GM04503 (cell line): ENCODE data around the gene CCDC82.

Source experiments
- DNase-seq: peaks from one replicate; pipeline ENCODE4 v3.0.0-alpha.2; 2012; ENCODE audit warnings: low read depth

The CCDC82 gene

GRCh38 chr11:96361778-96362177 lies 27.9 kb downstream of the CCDC82 start:
- DNase-seq = no peak

- DNase-seq = no peak
These were observed 31.4 kb downstream of the CCDC82 start for GRCh38 chr11:96358321-96358720.

DNA sequence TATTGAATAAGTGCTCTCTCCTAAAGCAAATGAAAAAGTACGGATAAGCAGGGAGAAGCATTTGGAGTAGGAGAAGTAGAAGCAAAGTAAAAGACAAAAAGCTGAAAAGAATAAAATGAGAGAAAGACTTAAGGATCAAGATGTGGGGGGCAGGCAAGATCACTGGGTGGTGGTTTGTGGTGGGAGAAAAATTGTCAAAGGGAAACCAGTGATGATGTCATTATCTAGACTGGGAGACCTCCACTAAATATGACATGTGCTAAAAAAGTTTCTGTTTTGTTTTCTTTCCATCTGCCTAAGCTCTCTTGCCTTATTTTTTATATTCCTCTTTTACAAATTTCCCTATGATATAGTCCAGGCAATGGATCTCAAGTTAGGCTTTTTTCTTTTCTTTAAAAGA lies 31.9 kb downstream of the CCDC82 start:
- DNase-seq = no peak

DNA sequence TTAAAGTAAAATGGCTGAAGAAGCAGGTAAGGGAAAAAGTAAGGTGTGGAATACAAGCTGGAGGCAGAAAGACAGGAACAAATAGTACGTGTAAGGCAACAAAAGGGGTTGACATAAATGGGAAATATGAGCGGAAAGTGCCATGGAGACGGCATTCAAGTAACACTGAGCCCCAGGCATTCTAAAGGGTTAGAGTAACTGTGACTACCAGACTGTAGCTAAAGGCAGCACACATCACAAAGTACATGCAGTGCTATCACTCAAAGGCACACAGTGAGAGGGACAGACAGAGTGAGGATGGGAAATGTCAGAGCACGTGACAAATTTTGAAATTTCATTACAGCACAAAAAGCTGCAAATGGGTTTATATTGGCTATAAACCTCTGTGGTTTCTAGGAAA lies 32.9 kb downstream of the CCDC82 start:
- no peak for DNase-seq

GRCh38 chr11:96342961-96343711 lies 46.6 kb downstream of the CCDC82 start, which contains the start of gene MAML2:
Gene MAML2 (minus strand): TSS chr11:96343195. CDS start chr11:96341895, 1,300 bp downstream.
- DNase-seq = peak; percentile 66

GRCh38 chr11:96342014-96342960 lies 47.4 kb downstream of the CCDC82 start:
- DNase-seq = no peak

- DNase-seq = no peak
These were observed 48.3 kb downstream of the CCDC82 start for GRCh38 chr11:96341211-96342013.

DNA sequence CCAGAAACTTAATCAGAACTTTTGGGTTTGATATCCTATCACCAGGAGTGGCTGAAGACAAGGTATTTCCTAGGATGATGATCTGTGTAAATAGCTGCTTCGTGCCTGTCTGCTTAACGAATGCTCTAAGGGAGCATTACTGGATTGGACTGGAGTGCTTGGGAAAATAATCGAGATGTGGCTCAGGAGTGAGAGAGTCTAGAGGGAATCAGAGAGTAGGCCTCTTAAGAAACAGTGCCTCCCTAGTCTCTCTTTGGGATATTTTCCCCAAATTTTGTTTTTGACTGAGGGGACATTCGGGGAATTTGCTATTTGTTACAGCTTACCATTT lies 49.2 kb downstream of the CCDC82 start:
- DNase-seq = no peak

GRCh38 chr11:96339706-96340554 lies 49.8 kb downstream of the CCDC82 start:
- no peak for DNase-seq

DNA sequence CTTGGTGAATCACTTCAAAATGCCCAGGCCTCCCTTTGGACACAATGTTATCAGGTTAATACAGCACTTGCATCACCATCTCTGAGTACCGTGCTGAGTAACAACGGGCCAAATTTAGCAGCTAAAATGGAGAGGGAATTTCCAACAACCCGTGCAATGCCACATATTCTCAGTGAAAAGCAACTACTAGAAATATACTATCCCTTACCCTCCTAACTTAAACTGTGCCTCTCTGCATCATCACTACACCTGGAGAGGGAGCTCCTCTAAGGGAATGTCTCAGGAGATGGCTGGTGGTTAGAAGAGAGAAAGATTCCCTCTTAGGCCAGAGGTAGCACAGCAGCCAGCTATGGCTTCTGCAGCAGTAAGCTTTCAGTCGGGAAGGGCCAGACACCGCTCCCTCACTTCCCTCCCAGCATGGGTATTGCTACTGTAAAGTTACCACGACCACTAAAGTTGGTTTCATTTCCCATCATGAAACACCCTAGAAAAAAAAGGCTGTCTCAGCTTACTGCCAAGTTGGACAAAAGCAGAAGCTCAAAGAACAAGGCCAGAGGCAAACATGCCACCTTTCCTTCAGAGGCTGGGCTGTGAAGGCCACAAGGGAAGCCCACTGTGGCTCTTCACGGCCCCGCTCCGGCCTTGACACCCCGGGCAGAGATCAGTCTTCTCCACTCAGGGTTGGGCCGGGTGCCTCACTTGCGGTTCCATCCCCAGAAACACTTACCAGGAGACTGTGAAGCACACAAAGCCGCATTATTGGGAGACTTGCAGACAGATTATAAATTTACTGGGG lies 50.6 kb downstream of the CCDC82 start:
- DNase-seq = no peak

GRCh38 chr11:96337541-96338431 lies 51.9 kb downstream of the CCDC82 start:
- no peak for DNase-seq

- no peak for DNase-seq
These were observed 54.3 kb downstream of the CCDC82 start for GRCh38 chr11:96335388-96335787.

DNA sequence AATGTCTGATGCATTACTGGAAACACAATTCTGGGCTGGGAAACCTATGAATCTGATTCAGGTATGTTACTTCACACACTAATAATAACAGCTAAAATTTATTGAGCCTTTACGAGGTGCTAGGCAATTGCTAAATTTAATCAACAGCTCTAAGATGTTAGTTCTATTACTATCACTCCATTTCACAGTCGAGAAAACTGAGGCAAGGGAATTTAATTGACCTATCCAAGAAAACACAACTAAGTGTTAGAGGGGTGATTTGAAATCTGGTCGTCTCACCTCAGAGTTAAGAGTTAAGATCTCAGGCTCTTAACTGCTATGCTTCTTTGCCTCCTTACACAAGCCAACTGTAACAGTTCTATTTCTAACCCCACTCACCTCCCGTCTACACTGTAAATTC lies 55.5 kb downstream of the CCDC82 start:
- no peak for DNase-seq

- DNase-seq = peak; percentile 86
These were observed 56.5 kb downstream of the CCDC82 start for GRCh38 chr11:96333191-96333719.

DNA sequence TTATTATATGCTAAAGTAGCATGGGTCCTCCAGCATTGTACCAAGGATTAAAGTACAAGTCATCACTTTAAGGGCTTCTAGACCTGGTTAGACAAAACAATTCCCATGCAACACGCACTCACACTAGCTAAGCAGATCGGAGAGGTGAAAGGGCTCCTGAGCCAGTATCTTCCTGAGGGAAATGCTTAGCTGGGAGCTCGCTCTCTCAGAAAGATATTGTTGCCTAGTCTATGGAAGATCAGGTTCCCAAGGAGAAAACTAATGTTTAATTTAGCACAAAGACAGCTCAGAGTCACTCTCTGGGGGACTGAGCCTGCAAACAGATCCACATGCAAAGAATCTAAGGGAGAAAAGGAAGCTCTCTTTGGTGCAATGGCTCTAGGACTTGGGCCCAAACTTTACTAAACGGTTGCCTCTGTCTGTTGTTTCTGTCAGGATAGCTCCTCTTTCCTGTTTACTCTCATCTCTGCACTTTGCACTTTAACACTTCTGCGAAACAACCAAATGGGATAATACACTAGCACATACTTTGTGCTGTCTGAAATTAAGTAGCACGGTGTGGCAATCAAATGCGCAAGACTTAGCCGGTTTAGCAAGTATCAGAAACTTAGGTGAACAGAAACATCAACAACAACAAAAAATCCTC lies 57.5 kb downstream of the CCDC82 start:
- no peak for DNase-seq

DNA sequence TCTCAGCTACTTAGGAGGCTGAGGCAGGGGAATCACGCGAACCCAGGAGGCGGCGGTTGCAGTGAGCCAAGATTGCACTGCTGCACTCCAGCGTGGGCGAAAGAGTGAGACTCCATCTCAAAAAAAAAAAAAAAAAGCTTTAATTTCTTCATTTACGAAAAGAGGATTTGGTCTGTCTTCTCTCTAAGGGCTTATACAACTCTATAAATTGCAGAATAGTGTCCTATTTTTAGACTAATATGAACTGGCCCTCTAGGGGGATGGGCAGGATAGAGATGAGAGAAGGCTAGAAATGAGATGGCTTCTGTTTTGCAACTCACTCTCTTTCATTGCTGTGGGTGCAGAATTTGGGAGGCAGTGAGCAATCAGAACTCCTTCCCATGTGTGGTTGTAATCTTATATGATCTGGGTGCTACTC lies 58.0 kb downstream of the CCDC82 start:
- DNase-seq = no peak

DNA sequence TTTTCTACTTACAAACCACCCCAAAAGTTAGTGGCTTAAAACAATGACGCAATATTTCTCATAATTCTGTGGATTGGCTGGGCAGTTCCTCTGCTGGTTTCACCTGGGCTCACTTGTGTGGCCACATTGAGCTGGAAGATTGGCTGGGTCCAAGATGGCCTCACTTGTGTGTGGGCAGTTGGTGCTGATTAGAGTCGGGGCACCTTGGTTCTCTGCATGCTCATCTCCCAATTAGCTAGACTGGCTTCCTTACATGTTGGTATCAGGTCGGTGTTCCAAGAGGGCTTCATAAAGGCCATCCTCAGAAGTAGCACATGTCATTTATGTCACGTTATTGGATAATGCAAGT lies 59.2 kb downstream of the CCDC82 start:
- DNase-seq = no peak

DNA sequence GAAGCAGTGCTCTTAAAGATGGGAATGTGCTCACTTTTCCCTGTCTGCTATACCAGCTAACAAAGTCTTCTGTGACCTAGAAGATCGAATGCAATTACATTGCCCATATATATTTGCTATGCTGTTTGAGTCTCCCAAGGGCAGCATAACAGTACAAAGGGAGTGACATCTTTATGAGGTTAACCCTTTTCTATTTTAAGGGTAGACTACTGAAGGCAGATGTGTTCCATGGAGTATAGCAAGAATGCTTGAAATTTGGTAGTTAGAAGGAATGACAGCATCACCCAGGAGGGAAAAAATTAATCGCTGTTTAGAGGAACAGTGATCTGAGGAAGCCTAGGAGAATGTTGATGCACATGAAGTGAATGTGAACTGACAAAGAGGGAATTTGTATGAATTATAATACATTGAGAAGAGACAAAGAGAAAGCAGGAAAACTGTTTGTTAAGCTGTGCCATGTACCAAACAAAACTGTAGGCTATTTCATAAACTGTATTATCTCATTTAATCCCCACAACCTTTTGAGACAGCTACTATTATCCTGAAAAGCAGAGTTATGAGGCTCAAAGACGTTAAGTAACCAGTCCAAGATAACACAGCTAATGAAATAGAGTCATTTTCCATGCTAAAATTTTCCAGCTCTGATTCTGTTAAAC lies 59.7 kb downstream of the CCDC82 start:
- no peak for DNase-seq
